GM19467 (cell line): Measurements from ENCODE around the gene RFC2.

ENCODE experiments used
- ATAC-seq: cut with Tn5 transposase; IDR thresholded peaks from one replicate; pipeline ENCODE4 v1.9.1; 2021; ENCODE audit warnings: mild to moderate bottlenecking, moderate library complexity; ENCODE audit not compliant: unreplicated experiment

RFC2 gene

GRCh38 chr7:74194686-74195085, 59.5 kb downstream of the RFC2 start:
- ATAC-seq = no peak

- no peak for ATAC-seq
Observed at GRCh38 chr7:74193913-74194312, 60.3 kb downstream of the RFC2 start.

GRCh38 chr7:74193054-74193453, 61.1 kb downstream of the RFC2 start:
- no peak for ATAC-seq

DNA sequence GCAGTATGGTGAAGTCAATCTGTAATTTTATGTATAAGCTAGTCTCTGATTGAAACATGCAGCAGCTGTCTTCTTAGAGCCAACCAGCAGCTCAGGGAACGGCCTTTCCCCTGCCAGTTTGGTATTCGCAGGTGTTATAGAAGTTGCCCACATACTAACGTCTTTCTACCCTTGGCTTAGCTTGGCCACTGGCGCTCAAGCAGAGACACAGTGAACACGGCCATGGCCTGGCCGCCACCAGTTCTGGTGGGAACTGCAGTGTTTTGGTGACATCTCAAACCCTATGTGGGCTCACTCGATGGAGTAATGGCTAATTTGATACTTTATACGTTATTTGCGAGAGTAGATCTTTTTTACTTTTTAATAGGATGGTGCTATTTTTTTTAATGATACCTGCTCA, 63.0 kb downstream of the RFC2 start:
- no peak for ATAC-seq

- ATAC-seq = no peak
Observed at GRCh38 chr7:74190259-74190658, 63.9 kb downstream of the RFC2 start.

- no peak for ATAC-seq
Observed at GRCh38 chr7:74187915-74188675, 66.1 kb downstream of the RFC2 start.

GRCh38 chr7:74185636-74186035, 68.6 kb downstream of the RFC2 start:
- ATAC-seq = no peak

- ATAC-seq = no peak
Observed at GRCh38 chr7:74185016-74185415, 69.2 kb downstream of the RFC2 start.

GRCh38 chr7:74183653-74184450, 70.3 kb downstream of the RFC2 start:
- no peak for ATAC-seq

DNA sequence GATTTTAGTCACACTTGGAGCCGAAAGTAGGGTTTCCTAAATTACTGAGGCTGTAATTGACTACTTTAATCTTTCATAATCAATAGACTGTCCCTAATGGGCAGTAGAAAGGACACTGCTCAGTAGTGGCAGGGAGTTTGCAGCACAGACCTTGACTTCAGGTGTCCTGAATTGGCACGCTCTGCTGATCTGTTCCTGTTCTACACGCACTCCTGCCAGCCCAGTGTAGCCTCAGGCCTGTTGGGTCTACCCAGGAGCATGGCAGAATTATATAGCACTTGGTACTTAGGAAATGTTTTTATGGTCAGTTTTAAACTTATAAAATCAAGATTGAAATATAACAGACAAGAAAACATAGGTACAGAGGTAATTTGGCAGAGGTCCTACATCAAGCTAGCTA, 71.1 kb downstream of the RFC2 start:
- no peak for ATAC-seq

DNA sequence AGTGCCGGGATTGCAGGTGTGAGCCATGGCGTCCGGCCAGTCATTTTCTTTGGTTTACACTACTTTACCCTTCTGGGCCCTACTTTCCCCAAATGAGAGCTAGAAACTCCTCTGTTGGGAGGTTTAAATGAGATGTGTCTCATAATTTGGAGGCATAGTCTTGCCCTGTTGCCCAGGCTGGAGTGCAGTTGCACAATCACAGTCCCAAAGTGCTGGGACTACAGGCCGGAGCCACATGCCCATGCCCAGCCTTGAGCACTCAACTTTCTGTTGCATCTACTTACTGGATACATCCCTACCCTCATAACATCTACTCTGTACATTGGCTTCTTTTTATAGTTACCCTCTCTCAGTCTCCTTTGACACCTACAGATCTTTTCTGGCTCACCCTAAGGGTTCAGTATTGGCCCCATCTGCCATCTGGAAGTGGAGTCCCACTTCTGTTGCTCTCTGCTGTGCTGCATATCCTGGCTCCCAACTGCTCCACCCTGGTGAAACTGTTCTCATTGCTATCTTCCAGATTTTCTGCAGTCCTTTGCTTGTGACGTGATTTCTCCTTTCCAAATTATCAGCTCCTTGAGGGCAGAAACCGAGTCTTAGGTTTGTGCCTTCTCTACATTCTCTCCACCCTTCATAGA, 71.6 kb downstream of the RFC2 start:
- ATAC-seq = no peak

- ATAC-seq = no peak
Observed at GRCh38 chr7:74181821-74182220, 72.4 kb downstream of the RFC2 start.
